ENCODE measurements around the gene SLC28A3. TPM values are rescaled to one million over a fixed set of nuclear protein-coding genes. Genes with fewer than 3 reads are reported as not detected.

Gene SLC28A3
- total RNA-seq, 2 experiments from 2014 or later: not detected

DNA sequence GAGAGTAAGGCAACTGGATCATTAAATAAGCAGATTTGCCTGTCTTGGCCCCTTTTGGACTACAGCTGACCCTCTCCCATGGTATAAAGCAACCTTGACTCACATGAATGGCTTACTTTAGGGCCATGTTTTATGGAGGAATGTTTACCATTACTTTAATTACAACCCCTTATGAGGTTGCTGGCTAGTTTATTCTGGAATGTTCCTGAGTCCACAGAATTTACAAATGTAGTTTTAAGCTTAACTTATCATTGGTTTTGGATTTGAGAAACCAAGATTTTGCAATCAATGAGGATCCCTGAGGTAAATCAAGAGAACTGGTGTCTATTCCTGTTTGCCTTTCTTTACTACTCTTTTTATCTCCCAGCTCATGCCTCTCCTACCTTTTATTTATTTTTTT lies 15.7 kb downstream of the SLC28A3 start:
- Histone ChIP-seq H3K9me2 (ENCODE audit: insufficient read depth, low read length) (no peaks in the 10 kb centered on the region), H3K4me2 (ENCODE audit: low read length) (no peak overlapping the region), H3K79me2 (ENCODE audit: insufficient read depth, low read depth, low read length) (no peaks in the 10 kb centered on the region), H4K20me1 (ENCODE audit: insufficient read depth, low read length) (no peaks in the 10 kb centered on the region), H3K36me3 (ENCODE audit: insufficient read depth, low read length) (no peaks in the 10 kb centered on the region), H3K4me3 (ENCODE audit: low read depth, low read length, poor library complexity, severe bottlenecking) (no peak overlapping the region), H3K27ac (ENCODE audit: low read depth, low read length, poor library complexity, severe bottlenecking) (no peak overlapping the region), H3K9me3 (ENCODE audit: low read length) (no peaks in the 10 kb centered on the region), H3K4me1 (ENCODE audit: insufficient read depth, low read length, poor library complexity, severe bottlenecking) (no peaks in the 10 kb centered on the region), H2AFZ (ENCODE audit: low read length) (no peak overlapping the region)
- ChIA-PET CTCF (ENCODE audit: unreplicated experiment) (no interaction called here), POLR2A (no interaction called here)
- intact Hi-C loops (cut with micrococcal nuclease; ENCODE audit: unreplicated experiment): no loop called here
- TF ChIP-seq, protein P1, sequence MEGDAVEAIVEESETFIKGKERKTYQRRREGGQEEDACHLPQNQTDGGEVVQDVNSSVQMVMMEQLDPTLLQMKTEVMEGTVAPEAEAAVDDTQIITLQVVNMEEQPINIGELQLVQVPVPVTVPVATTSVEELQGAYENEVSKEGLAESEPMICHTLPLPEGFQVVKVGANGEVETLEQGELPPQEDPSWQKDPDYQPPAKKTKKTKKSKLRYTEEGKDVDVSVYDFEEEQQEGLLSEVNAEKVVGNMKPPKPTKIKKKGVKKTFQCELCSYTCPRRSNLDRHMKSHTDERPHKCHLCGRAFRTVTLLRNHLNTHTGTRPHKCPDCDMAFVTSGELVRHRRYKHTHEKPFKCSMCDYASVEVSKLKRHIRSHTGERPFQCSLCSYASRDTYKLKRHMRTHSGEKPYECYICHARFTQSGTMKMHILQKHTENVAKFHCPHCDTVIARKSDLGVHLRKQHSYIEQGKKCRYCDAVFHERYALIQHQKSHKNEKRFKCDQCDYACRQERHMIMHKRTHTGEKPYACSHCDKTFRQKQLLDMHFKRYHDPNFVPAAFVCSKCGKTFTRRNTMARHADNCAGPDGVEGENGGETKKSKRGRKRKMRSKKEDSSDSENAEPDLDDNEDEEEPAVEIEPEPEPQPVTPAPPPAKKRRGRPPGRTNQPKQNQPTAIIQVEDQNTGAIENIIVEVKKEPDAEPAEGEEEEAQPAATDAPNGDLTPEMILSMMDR (conservative IDR thresholded peaks at IDR 0.05; ENCODE audit: low read length): no peak
- no peak for TF ChIP-seq EZH2phosphoT487 (IDR thresholded peaks at IDR 0.05; ENCODE audit: borderline replicate concordance, low read depth, low read length)
- no TSS peak for BruUV-seq (replicated peaks)
- DNase-seq (ENCODE audit: low spot score): no peak

GRCh38 chr9:84323858-84324257 lies 16.7 kb downstream of the SLC28A3 start:
- Histone ChIP-seq H3K9me3 (ENCODE audit: low read length) (no peaks in the 10 kb centered on the region), H3K4me3 (ENCODE audit: low read depth, low read length, poor library complexity, severe bottlenecking) (no peak overlapping the region), H3K79me2 (ENCODE audit: insufficient read depth, low read depth, low read length) (no peaks in the 10 kb centered on the region), H4K20me1 (ENCODE audit: insufficient read depth, low read length) (no peaks in the 10 kb centered on the region), H3K36me3 (ENCODE audit: insufficient read depth, low read length) (no peaks in the 10 kb centered on the region), H3K4me1 (ENCODE audit: insufficient read depth, low read length, poor library complexity, severe bottlenecking) (no peaks in the 10 kb centered on the region), H3K4me2 (ENCODE audit: low read length) (no peak overlapping the region), H2AFZ (ENCODE audit: low read length) (no peak overlapping the region), H3K9me2 (ENCODE audit: insufficient read depth, low read length) (no peaks in the 10 kb centered on the region), H3K27ac (ENCODE audit: low read depth, low read length, poor library complexity, severe bottlenecking) (no peak overlapping the region)
- DNase-seq (ENCODE audit: low spot score): no peak
- intact Hi-C loops (cut with micrococcal nuclease; ENCODE audit: unreplicated experiment): no loop called here
- TF ChIP-seq, protein P1 (conservative IDR thresholded peaks at IDR 0.05; ENCODE audit: low read length): no peak
- no peak for TF ChIP-seq EZH2phosphoT487 (IDR thresholded peaks at IDR 0.05; ENCODE audit: borderline replicate concordance, low read depth, low read length)
- CTCF ChIA-PET (ENCODE audit: unreplicated experiment): interaction anchor here (0.6 kb wide), 1 partner anchor 11 kb away, joined by 3 read pairs; no protein-coding TSS in a partner anchor
- POLR2A ChIA-PET: no interaction called here
- no TSS peak for BruUV-seq (replicated peaks)

GRCh38 chr9:84322828-84323227 lies 17.7 kb downstream of the SLC28A3 start:
- H4K20me1 ChIP-seq (ENCODE audit: insufficient read depth, low read length): no peaks in the 10 kb centered on the region
- H3K27ac ChIP-seq (ENCODE audit: low read depth, low read length, poor library complexity, severe bottlenecking): no peak overlapping the region
- POLR2A ChIA-PET: no interaction called here
- no peak for TF ChIP-seq EZH2phosphoT487 (IDR thresholded peaks at IDR 0.05; ENCODE audit: borderline replicate concordance, low read depth, low read length)
- TF ChIP-seq, protein P1 (conservative IDR thresholded peaks at IDR 0.05; ENCODE audit: low read length): no peak
- no peak overlapping the region for H2AFZ ChIP-seq (ENCODE audit: low read length)
- intact Hi-C loops (cut with micrococcal nuclease; ENCODE audit: unreplicated experiment): no loop called here
- H3K36me3 ChIP-seq (ENCODE audit: insufficient read depth, low read length): no peaks in the 10 kb centered on the region
- no peaks in the 10 kb centered on the region for H3K4me1 ChIP-seq (ENCODE audit: insufficient read depth, low read length, poor library complexity, severe bottlenecking)
- H3K4me3 ChIP-seq (ENCODE audit: low read depth, low read length, poor library complexity, severe bottlenecking): no peak overlapping the region
- BruUV-seq (replicated peaks): no TSS peak
- CTCF ChIA-PET (ENCODE audit: unreplicated experiment): no interaction called here
- no peaks in the 10 kb centered on the region for H3K79me2 ChIP-seq (ENCODE audit: insufficient read depth, low read depth, low read length)
- H3K4me2 ChIP-seq (ENCODE audit: low read length): no peak overlapping the region
- H3K9me2 ChIP-seq (ENCODE audit: insufficient read depth, low read length): no peaks in the 10 kb centered on the region
- no peak for DNase-seq (ENCODE audit: low spot score)
- H3K9me3 ChIP-seq (ENCODE audit: low read length): no peaks in the 10 kb centered on the region
